ENCODE data around the gene KLF3. TPM values are rescaled to one million over a fixed set of nuclear protein-coding genes. Genes with fewer than 3 reads are reported as not detected.
A peak's percentile ranks its signal among the peaks of the same experiment; 100 is the strongest.

KLF3 gene
- total RNA-seq, 1 experiment from 2014 or later = 7.9 TPM

- no peak for DNase-seq (ENCODE audit: low read depth)
Measured at GRCh38 chr4:38673130-38673978, 9.4 kb downstream of the KLF3 start.

DNA sequence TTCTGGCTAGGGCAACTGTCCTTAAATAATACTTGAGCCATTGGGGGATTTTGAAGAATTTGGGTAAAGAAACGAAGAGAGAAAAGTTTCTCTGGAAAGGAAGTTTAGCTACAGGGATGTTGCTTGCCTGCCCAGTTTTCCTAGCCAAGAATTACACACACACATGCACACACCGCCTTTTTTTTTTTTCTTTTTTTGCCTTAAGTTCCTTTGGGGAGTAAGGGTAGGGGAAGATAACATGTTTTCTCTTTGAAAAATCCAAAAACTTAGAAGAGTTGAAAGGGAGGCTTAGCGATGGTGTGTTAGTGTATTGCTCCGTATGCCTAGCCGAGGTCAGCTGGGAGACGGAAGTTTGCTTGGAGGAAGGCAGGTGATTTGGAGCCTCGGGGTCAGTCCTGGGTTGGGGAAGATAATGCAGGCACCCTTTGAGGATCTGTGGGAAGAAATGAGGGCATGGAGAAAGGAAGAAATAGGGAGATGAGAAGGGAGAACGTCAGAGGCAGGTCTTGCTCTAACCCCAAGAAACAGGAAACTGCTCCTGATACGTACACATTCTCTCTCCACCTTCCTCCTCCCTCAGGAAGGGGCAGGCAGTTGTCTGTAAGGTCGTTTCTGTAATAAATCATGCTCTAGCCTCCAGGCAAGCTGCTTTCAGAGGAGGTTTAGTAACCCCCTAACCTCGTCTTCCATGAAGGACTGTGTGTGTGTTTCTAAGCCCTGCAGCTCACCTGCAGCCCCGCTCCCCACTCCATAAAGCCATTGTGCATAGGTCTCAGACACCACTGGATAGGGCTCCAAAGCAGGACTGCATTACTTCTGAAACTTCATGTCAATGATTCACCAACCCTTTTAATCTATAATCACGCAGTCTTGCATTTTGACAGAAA is 10.5 kb downstream of the KLF3 start:
- DNase-seq (ENCODE audit: low read depth) = no peak

GRCh38 chr4:38675146-38676121 is 11.4 kb downstream of the KLF3 start:
- peak; percentile 73 for DNase-seq (ENCODE audit: low read depth)

GRCh38 chr4:38676986-38677385 is 13.0 kb downstream of the KLF3 start:
- DNase-seq (ENCODE audit: low read depth) = no peak

DNA sequence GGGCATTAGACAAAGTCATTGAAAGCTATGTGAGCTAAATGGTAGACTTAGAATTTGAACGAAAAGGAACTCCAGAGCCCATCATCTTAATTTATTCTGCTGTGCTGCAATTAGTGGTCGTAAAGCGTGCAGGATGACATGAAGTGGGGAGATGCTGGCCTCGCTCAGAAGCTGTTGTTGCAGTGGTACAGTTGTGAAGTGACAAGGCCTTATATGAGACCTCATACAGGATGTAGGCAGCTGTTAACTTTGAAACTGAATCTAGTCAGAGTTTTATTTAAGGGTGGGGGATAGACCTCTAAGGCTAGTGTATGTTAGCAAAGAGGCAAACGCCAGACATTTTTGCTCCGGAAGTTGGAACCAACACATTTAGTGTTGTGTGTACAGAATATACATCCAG is 13.4 kb downstream of the KLF3 start:
- no peak for DNase-seq (ENCODE audit: low read depth)

GRCh38 chr4:38678078-38678477 is 14.1 kb downstream of the KLF3 start:
- no peak for DNase-seq (ENCODE audit: low read depth)

- DNase-seq (ENCODE audit: low read depth) = no peak
Measured at GRCh38 chr4:38679921-38680320, 15.9 kb downstream of the KLF3 start.

- no peak for DNase-seq (ENCODE audit: low read depth)
Measured at GRCh38 chr4:38681281-38681991, 17.4 kb downstream of the KLF3 start.

DNA sequence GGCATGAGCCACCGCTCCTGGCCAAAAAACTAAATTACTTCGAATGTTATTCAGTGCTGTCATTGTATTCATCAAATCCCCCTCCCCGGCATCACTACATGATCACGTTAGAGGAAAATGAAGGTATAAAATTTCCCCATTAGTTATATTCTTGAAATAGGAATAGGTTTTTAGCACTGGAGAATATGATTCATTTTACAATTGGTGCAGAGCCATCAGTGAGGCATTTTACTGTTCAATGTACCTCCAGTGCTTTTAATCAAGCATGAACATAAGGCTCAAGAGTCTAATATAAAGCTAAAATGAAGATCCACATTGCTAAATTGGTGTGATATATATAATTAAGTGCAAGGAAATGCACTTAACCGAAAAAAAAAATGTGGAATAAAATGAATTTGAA is 18.3 kb downstream of the KLF3 start:
- DNase-seq (ENCODE audit: low read depth) = no peak

DNA sequence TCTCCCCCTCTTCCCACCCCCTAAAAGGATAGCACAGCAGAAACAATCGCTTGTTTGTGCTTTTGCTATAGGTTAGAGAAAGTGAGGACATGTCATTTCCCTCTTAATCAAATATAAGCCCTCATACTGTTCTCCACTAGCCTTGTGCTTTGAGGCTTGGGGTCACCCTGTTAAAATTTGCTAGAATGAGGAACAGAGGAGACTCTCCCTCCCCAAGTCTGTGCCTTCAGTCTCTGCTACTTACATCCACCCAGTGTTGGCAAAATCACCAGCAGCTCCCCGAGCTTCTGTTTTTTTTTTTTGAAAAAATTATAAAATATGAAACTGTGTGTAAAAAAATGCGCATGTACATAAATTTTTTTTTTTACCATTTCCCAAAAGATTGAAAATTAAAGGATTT is 19.3 kb downstream of the KLF3 start:
- DNase-seq (ENCODE audit: low read depth) = no peak

GRCh38 chr4:38684271-38684670 is 20.3 kb downstream of the KLF3 start:
- DNase-seq (ENCODE audit: low read depth) = no peak

GRCh38 chr4:38684951-38685844 is 21.2 kb downstream of the KLF3 start:
- DNase-seq (ENCODE audit: low read depth) = no peak

DNA sequence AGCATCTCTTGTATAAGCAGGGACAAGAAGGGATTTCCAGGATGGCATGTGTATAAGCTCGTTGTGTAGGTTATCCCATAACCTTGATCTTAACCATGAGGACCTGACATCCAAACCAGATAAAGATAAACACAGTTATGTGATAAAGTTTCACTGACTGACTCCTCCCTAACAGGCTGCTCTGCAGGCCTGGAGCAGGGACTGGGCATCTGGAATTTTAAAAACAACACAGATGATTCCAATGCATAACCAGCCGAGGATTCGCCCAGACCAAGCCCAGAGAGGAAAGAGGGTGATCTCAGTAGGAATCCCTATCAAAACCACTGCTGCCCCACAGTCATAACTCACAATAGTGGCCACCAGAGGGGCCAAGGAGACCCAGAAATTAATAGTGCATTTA is 22.7 kb downstream of the KLF3 start:
- no peak for DNase-seq (ENCODE audit: low read depth)

- DNase-seq (ENCODE audit: low read depth) = peak; percentile 15
Measured at GRCh38 chr4:38687571-38688011, 23.6 kb downstream of the KLF3 start.

DNA sequence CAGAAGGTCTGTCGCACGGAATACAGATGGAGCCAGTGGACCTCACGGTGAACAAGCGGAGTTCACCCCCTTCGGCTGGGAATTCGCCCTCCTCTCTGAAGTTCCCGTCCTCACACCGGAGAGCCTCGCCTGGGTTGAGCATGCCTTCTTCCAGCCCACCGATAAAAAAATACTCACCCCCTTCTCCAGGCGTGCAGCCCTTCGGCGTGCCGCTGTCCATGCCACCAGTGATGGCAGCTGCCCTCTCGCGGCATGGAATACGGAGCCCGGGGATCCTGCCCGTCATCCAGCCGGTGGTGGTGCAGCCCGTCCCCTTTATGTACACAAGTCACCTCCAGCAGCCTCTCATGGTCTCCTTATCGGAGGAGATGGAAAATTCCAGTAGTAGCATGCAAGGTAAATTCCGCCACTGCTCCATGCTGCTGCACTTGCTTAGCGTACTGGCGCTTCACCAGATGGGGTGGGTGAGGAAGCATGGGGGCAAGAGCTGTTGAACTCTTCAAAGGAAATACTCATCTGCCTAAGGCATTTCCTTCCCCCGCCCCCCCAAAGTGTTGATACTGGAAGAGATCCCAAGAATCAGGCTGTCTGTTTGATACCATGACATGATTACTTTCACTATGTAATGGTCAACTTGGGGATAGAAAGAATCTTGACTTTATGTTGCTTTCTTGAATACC is 24.8 kb downstream of the KLF3 start:
- no peak for DNase-seq (ENCODE audit: low read depth)

- DNase-seq (ENCODE audit: low read depth) = no peak
Measured at GRCh38 chr4:38691251-38692008, 27.4 kb downstream of the KLF3 start.

DNA sequence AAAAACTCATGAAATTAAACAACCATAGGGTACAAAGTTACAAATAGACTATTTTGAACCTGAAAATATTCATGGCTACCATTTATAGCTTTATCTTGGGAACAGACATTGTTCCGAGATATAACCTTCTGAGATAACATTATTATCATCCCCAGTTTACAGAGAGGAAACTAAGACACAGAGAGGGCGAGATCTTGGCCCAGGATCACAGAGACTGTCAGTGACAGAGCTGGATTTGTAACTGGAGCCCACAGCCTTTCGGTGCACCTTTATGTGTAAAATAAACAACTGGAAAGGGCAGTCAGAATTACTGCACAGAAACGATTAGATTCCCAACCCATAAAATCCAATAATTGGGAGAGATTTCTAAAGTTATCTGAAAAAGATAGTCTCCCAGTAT is 28.4 kb downstream of the KLF3 start:
- DNase-seq (ENCODE audit: low read depth) = no peak

GRCh38 chr4:38693569-38693968 is 29.6 kb downstream of the KLF3 start:
- DNase-seq (ENCODE audit: low read depth) = no peak

Measured in HT1080 (cell line).